HepG2 (cell line): Measurements from ENCODE around the gene RRBP1. TPM values are rescaled to one million over a fixed set of nuclear protein-coding genes. Genes with fewer than 3 reads are reported as not detected.

Experiments
- ATRX ChIP-seq: sonication (generic); formaldehyde crosslinking; IDR thresholded peaks from 2 replicates; pipeline ENCODE4 v1.4.0; 2020; ENCODE audit warnings: missing genetic modification reagents, borderline replicate concordance
- BHLHE40 ChIP-seq: IDR thresholded peaks from 2 replicates; pipeline ENCODE4 v1.6.1; 2011; ENCODE audit warnings: low read length, improper control_type of control experiment
- CEBPB ChIP-seq: IDR thresholded peaks from 2 replicates; pipeline ENCODE4 v1.6.1; 2011; ENCODE audit warnings: low read depth, low read length, improper control_type of control experiment, borderline replicate concordance
- FOXO1 ChIP-seq: sonication (generic); formaldehyde crosslinking; IDR thresholded peaks from 2 replicates; pipeline ENCODE4 v1.4.0; 2020; ENCODE audit warnings: missing genetic modification reagents
- HIVEP1 ChIP-seq: sonication (generic); formaldehyde crosslinking; IDR thresholded peaks from 2 replicates; pipeline ENCODE4 v1.4.0; 2020; ENCODE audit warnings: mild to moderate bottlenecking, missing genetic modification reagents
- NFIB ChIP-seq: sonication (generic); formaldehyde crosslinking; IDR thresholded peaks from 2 replicates; pipeline ENCODE4 v1.9.0; 2021; ENCODE audit warnings: missing genetic modification reagents, mild to moderate bottlenecking, borderline replicate concordance
- RBM22 ChIP-seq: fragments of 200-400 bp; formaldehyde crosslinking; optimal IDR thresholded peaks from 2 replicates; pipeline ENCODE3; 2017; ENCODE audit warnings: mild to moderate bottlenecking, low read length, moderate library complexity
- SALL1 ChIP-seq: sonication (generic); formaldehyde crosslinking; IDR thresholded peaks from 2 replicates; pipeline ENCODE4 v1.8.0; 2022; ENCODE audit warnings: mild to moderate bottlenecking, missing genetic modification reagents
- ZNF205 ChIP-seq: IDR thresholded peaks from 2 replicates; pipeline ENCODE4 v1.6.1; 2018; ENCODE audit warnings: missing biosample characterization, missing genetic modification reagents
- ZNF660 ChIP-seq: sonication (generic); formaldehyde crosslinking; IDR thresholded peaks from 2 replicates; pipeline ENCODE4 v1.5.1; 2020; ENCODE audit warnings: mild to moderate bottlenecking, low read depth, missing genetic modification reagents, borderline replicate concordance
- polyA plus RNA-seq, 8 experiments: library from polyadenylated mRNA; depleted of rRNA in 3 of 8; stranded (reverse) in 7 of 8; unstranded in 1 of 8; fragments of >200 nt; fragmentation: Illumina TruSeq in 4 of 8; extraction: Trizol in 4 of 8; gene quantifications; 2 replicates each; pipeline versions ENCODE4 v1.2.1 to v1.2.3, GENCODE V29; 2011 to 2016; ENCODE audit warnings: low read depth in 4 of 8, missing spikeins in 1 of 8, mixed read lengths in 1 of 8; ENCODE audit not compliant: insufficient read depth in 1 of 8
- total RNA-seq, 5 experiments: library from RNA; depleted of rRNA; stranded (reverse); fragments of >200 nt; fragmentation: Illumina TruSeq; extraction: Trizol; gene quantifications; 2 replicates each; pipeline ENCODE4 v1.2.3, GENCODE V29; 2016; ENCODE audit warnings: low read depth in 1 of 5
- TF ChIP-seq, protein P1 (sequence below): sonication (generic); formaldehyde crosslinking; IDR thresholded peaks from 2 replicates; pipeline ENCODE4 v1.4.0; 2020; ENCODE audit warnings: mild to moderate bottlenecking, missing genetic modification reagents, borderline replicate concordance
- TF ChIP-seq, protein P2 (sequence below): sonication (generic); IDR thresholded peaks from 2 replicates; pipeline ENCODE4 v1.6.1; 2016; ENCODE audit warnings: low read depth, borderline replicate concordance
- TF ChIP-seq, protein P3 (sequence below): sonication (generic); formaldehyde crosslinking; IDR thresholded peaks from 2 replicates; pipeline ENCODE4 v1.4.0; 2020; ENCODE audit warnings: missing genetic modification reagents, borderline replicate concordance
- TF ChIP-seq, protein P4 (sequence below): sonication (generic); formaldehyde crosslinking; IDR thresholded peaks from 2 replicates; pipeline ENCODE4 v1.4.0; 2020; ENCODE audit warnings: missing genetic modification reagents
- TF ChIP-seq, protein P5 (sequence below): sonication (generic); formaldehyde crosslinking; IDR thresholded peaks from 2 replicates; pipeline ENCODE4 v1.5.0; 2020; ENCODE audit warnings: missing genetic modification reagents, mild to moderate bottlenecking, borderline replicate concordance

The RRBP1 gene
- total and polyA plus RNA-seq, 2 of the 13 experiments (the other 11 are each of a cell fraction or from before 2014, with no cell fraction given): 150 to 222 TPM

DNA sequence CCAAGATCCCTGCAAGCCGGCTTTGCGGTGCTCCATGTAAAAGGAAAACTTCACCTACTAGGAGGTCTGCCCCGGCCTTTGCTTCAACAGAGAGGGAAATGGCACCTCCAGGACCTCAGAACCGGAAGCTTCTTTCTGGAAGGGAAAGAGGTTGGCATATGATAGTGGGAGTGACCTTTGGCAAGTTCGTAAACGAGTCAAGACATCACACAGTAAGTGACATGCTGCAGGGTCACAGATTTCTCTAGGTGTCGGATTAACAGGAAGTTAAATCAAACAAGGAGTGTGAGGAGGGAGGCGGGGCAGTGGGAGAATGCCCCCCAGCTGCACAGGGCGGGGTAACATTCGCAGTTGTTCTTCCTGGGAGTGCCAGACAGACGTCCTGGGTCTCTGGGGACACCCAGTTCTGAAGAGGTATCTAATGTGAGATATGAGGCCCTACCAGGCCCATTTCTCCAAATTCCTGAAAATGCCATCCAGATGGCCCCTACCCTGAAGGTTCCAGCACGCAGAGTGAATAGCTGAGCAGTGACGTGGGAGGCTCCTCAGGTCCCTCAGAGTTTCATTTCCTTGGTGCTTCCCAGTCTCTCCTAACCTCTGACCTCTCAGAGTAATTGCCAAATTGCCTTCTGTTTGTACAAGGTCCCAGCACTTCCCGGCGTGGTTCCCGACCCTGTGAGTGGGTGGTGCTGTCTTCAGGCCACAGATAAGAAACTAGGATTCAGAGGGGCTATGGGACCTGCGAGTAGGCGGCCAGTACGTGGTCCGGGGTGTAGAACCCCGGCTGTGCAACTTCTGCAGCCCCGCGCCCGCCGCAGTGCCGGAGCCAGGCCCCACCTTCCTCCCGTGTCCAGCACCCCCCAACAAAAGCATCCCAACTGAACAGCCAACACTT is 1.9 kb downstream of the RRBP1 start (continued):
- TF ChIP-seq, protein P1, sequence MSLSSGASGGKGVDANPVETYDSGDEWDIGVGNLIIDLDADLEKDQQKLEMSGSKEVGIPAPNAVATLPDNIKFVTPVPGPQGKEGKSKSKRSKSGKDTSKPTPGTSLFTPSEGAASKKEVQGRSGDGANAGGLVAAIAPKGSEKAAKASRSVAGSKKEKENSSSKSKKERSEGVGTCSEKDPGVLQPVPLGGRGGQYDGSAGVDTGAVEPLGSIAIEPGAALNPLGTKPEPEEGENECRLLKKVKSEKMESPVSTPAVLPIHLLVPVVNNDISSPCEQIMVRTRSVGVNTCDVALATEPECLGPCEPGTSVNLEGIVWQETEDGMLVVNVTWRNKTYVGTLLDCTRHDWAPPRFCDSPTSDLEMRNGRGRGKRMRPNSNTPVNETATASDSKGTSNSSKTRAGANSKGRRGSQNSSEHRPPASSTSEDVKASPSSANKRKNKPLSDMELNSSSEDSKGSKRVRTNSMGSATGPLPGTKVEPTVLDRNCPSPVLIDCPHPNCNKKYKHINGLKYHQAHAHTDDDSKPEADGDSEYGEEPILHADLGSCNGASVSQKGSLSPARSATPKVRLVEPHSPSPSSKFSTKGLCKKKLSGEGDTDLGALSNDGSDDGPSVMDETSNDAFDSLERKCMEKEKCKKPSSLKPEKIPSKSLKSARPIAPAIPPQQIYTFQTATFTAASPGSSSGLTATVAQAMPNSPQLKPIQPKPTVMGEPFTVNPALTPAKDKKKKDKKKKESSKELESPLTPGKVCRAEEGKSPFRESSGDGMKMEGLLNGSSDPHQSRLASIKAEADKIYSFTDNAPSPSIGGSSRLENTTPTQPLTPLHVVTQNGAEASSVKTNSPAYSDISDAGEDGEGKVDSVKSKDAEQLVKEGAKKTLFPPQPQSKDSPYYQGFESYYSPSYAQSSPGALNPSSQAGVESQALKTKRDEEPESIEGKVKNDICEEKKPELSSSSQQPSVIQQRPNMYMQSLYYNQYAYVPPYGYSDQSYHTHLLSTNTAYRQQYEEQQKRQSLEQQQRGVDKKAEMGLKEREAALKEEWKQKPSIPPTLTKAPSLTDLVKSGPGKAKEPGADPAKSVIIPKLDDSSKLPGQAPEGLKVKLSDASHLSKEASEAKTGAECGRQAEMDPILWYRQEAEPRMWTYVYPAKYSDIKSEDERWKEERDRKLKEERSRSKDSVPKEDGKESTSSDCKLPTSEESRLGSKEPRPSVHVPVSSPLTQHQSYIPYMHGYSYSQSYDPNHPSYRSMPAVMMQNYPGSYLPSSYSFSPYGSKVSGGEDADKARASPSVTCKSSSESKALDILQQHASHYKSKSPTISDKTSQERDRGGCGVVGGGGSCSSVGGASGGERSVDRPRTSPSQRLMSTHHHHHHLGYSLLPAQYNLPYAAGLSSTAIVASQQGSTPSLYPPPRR (CRISPR knock-in tag): peak; percentile 85; the same call in 1 of the 2 replicates
- TF ChIP-seq NFIB (CRISPR knock-in tag) (no peak), BHLHE40 (no peak), RBM22 (peak; percentile 57), ZNF660 (no peak), HIVEP1 (CRISPR knock-in tag) (peak; percentile 93), CEBPB (peak; percentile 69), FOXO1 (CRISPR knock-in tag) (peak; percentile 21; the same call in 1 of the 2 replicates), ZNF205 (CRISPR knock-in tag) (peak; percentile 55; the same call in 1 of the 2 replicates), ATRX (no peak), SALL1 (CRISPR knock-in tag) (peak; percentile 86)
- TF ChIP-seq, protein P2, sequence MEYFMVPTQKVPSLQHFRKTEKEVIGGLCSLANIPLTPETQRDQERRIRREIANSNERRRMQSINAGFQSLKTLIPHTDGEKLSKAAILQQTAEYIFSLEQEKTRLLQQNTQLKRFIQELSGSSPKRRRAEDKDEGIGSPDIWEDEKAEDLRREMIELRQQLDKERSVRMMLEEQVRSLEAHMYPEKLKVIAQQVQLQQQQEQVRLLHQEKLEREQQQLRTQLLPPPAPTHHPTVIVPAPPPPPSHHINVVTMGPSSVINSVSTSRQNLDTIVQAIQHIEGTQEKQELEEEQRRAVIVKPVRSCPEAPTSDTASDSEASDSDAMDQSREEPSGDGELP: no peak; the same call in 1 of the 2 replicates
- TF ChIP-seq, protein P3, sequence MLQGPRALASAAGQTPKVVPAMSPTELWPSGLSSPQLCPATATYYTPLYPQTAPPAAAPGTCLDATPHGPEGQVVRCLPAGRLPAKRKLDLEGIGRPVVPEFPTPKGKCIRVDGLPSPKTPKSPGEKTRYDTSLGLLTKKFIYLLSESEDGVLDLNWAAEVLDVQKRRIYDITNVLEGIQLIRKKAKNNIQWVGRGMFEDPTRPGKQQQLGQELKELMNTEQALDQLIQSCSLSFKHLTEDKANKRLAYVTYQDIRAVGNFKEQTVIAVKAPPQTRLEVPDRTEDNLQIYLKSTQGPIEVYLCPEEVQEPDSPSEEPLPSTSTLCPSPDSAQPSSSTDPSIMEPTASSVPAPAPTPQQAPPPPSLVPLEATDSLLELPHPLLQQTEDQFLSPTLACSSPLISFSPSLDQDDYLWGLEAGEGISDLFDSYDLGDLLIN (CRISPR knock-in tag): no peak
- TF ChIP-seq, protein P4, sequence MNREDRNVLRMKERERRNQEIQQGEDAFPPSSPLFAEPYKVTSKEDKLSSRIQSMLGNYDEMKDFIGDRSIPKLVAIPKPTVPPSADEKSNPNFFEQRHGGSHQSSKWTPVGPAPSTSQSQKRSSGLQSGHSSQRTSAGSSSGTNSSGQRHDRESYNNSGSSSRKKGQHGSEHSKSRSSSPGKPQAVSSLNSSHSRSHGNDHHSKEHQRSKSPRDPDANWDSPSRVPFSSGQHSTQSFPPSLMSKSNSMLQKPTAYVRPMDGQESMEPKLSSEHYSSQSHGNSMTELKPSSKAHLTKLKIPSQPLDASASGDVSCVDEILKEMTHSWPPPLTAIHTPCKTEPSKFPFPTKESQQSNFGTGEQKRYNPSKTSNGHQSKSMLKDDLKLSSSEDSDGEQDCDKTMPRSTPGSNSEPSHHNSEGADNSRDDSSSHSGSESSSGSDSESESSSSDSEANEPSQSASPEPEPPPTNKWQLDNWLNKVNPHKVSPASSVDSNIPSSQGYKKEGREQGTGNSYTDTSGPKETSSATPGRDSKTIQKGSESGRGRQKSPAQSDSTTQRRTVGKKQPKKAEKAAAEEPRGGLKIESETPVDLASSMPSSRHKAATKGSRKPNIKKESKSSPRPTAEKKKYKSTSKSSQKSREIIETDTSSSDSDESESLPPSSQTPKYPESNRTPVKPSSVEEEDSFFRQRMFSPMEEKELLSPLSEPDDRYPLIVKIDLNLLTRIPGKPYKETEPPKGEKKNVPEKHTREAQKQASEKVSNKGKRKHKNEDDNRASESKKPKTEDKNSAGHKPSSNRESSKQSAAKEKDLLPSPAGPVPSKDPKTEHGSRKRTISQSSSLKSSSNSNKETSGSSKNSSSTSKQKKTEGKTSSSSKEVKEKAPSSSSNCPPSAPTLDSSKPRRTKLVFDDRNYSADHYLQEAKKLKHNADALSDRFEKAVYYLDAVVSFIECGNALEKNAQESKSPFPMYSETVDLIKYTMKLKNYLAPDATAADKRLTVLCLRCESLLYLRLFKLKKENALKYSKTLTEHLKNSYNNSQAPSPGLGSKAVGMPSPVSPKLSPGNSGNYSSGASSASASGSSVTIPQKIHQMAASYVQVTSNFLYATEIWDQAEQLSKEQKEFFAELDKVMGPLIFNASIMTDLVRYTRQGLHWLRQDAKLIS: 0 out of 2 replicates have a peak, but pooled peaks have one; percentile 17
- TF ChIP-seq, protein P5, sequence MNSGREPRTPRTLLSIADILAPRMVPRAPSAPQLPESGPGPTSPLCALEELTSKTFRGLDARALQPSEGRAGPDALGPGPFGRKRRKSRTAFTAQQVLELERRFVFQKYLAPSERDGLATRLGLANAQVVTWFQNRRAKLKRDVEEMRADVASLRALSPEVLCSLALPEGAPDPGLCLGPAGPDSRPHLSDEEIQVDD: 0 out of 2 replicates have a peak, but pooled peaks have one; percentile 47
